Uterus (tissue), 4 donors: ENCODE results near the gene CCDC57. TPM values are rescaled to one million over a fixed set of nuclear protein-coding genes. Genes with fewer than 3 reads are reported as not detected.
"Not testable (repeated sequence)": the region's sequence is repeated elsewhere in the genome, so short reads cannot be mapped to it uniquely, and the experiment has no call there.

Experiments used
- DNase-seq, 2 donors: peaks; one replicate each; pipeline ENCODE4 v3.0.0-alpha.2; 2019 to 2020
- H3K27ac ChIP-seq, 2 donors: fragments of 200-600 bp; sonication (generic); 1 replicate in 1 of 2; 2 replicates in 1 of 2; pipeline ENCODE4 v1.5.1; 2016 to 2018
- H3K27me3 ChIP-seq, 2 donors: fragments of 200-600 bp; sonication (generic); one replicate each; pipeline ENCODE4 v1.5.1; 2018 to 2019; ENCODE audit warnings: control low read depth in 1 of 2
- H3K36me3 ChIP-seq, 2 donors: fragments of 200-600 bp; sonication (generic); one replicate each; pipeline ENCODE4 v1.5.1; 2019; ENCODE audit warnings: control low read depth in 1 of 2
- H3K4me1 ChIP-seq, 2 donors: fragments of 200-600 bp; sonication (generic); one replicate each; pipeline ENCODE4 v1.5.1; 2018 to 2019; ENCODE audit warnings: control low read depth in 1 of 2
- H3K4me3 ChIP-seq, 2 donors: fragments of 200-600 bp; sonication (generic); 1 replicate in 1 of 2; 2 replicates in 1 of 2; pipeline ENCODE4 v1.5.1; 2018 to 2019; ENCODE audit warnings: mild to moderate bottlenecking in 1 of 2
- H3K9me3 ChIP-seq, 2 donors: fragments of 200-600 bp; sonication (generic); one replicate each; pipeline ENCODE4 v1.5.1; 2019; ENCODE audit warnings: control low read depth in 1 of 2
- CTCF ChIP-seq, 4 experiments: fragments of 200-600 bp in 2 of 4; fragments of 450-650 bp in 2 of 4; sonication (generic) in 2 of 4; IDR thresholded peaks; one replicate each; pipeline ENCODE4 v1.5.1; 2016 to 2019; ENCODE audit warnings: antibody characterized with exemption in 4 of 4, mild to moderate bottlenecking in 2 of 4, moderate library complexity in 1 of 4
- POLR2A ChIP-seq, 2 donors: fragments of 450-650 bp; IDR thresholded peaks; one replicate each; pipeline ENCODE4 v1.6.1; 2016; ENCODE audit warnings: antibody characterized with exemption in 2 of 2, mild to moderate bottlenecking in 1 of 2, moderate library complexity in 1 of 2
- intact Hi-C: fragments of 100-400 bp; cut with DNase I; formaldehyde crosslinking; loops from one replicate; pipeline ENCODE4 v1.15.1; 2023; ENCODE audit warnings: low total_unique reads
- total RNA-seq, 4 donors: library from RNA; depleted of rRNA in 3 of 4; stranded (reverse); fragments of >200 nt in 3 of 4; gene quantifications; one replicate each; pipeline versions ENCODE4 v1.1.0 to v1.2.4, GENCODE V29; 2014 to 2023
- donor health status: DM: yes; HTN: yes; CAD: no.

Gene CCDC57
- total RNA-seq, 4 donors from 2014 or later: 4.4 to 88.2 (median 17.6) TPM

GRCh38 chr17:82146663-82147654 lies 65.7 kb downstream of the CCDC57 start:
- H3K4me1 ChIP-seq: no peaks in the 10 kb centered on the region
- H3K9me3 ChIP-seq: no peaks in the 10 kb centered on the region
- H3K4me3 ChIP-seq: no peak overlapping the region
- H3K27me3 ChIP-seq: no peaks in the 10 kb centered on the region
- DNase-seq: no peak
- TF ChIP-seq POLR2A (IDR thresholded peaks at IDR 0.05) (no peak), CTCF (IDR thresholded peaks at IDR 0.05) (no peak)
- no peak overlapping the region for H3K27ac ChIP-seq
- intact Hi-C loops: no loop called here
- H3K36me3 ChIP-seq: no peaks in the 10 kb centered on the region

GRCh38 chr17:82145550-82146155 lies 67.0 kb downstream of the CCDC57 start:
- DNase-seq: no peak
- Histone ChIP-seq H3K4me3 (no peak overlapping the region), H3K27ac (no peak overlapping the region), H3K9me3 (no peaks in the 10 kb centered on the region), H3K36me3 (no peaks in the 10 kb centered on the region), H3K27me3 (no peaks in the 10 kb centered on the region), H3K4me1 (no peaks in the 10 kb centered on the region)
- intact Hi-C loops: no loop called here
- TF ChIP-seq CTCF (IDR thresholded peaks at IDR 0.05) (no peak), POLR2A (IDR thresholded peaks at IDR 0.05) (no peak)

GRCh38 chr17:82143333-82143732 lies 69.3 kb downstream of the CCDC57 start:
- intact Hi-C loops: no loop called here
- Histone ChIP-seq H3K27me3 (no peaks in the 10 kb centered on the region), H3K9me3 (no peaks in the 10 kb centered on the region), H3K27ac (no peak overlapping the region), H3K4me3 (no peak overlapping the region), H3K4me1 (no peaks in the 10 kb centered on the region), H3K36me3 (no peaks in the 10 kb centered on the region)
- DNase-seq: no peak
- TF ChIP-seq CTCF (IDR thresholded peaks at IDR 0.05) (no peak), POLR2A (IDR thresholded peaks at IDR 0.05) (no peak)

GRCh38 chr17:82139961-82140360 lies 72.7 kb downstream of the CCDC57 start:
- H3K27me3 ChIP-seq, H3K4me1 ChIP-seq, H3K27ac ChIP-seq, H3K9me3 ChIP-seq, H3K4me3 ChIP-seq, intact Hi-C loops, DNase-seq, H3K36me3 ChIP-seq: not testable (repeated sequence)

- no peak for DNase-seq
- H3K4me1 ChIP-seq: no peaks in the 10 kb centered on the region
- TF ChIP-seq POLR2A (IDR thresholded peaks at IDR 0.05) (no peak), CTCF (IDR thresholded peaks at IDR 0.05) (no peak)
These were observed 74.1 kb downstream of the CCDC57 start for GRCh38 chr17:82138511-82138992.

More at GRCh38 chr17:82138511-82138992, 74.1 kb downstream of the CCDC57 start:
- Histone ChIP-seq H3K9me3 (no peaks in the 10 kb centered on the region), H3K27me3 (no peaks in the 10 kb centered on the region), H3K27ac (no peak overlapping the region), H3K4me3 (no peak overlapping the region), H3K36me3 (no peaks in the 10 kb centered on the region)
- intact Hi-C loops: no loop called here
